Left ventricle myocardium inferior (tissue), 1 donor: ENCODE data around the gene GPR39. TPM values are rescaled to one million over a fixed set of nuclear protein-coding genes. Genes with fewer than 3 reads are reported as not detected.

Experiments
- DNase-seq: peaks from one replicate; pipeline ENCODE4 v3.0.0-alpha.2; 2020
- H3K27ac ChIP-seq: fragments of 200-600 bp; replicated peaks from 2 replicates; pipeline ENCODE4 v1.8.0; 2021
- H3K27me3 ChIP-seq: fragments of 200-600 bp; 2 replicates; pipeline ENCODE4 v1.8.0; 2021; ENCODE audit warnings: low read depth
- H3K36me3 ChIP-seq: fragments of 200-600 bp; 2 replicates; pipeline ENCODE4 v1.8.0; 2021
- H3K4me1 ChIP-seq: fragments of 200-600 bp; 2 replicates; pipeline ENCODE4 v1.8.0; 2021
- H3K4me3 ChIP-seq: fragments of 200-600 bp; 2 replicates; pipeline ENCODE4 v1.8.0; 2021; ENCODE audit warnings: mild to moderate bottlenecking, moderate library complexity
- H3K9me3 ChIP-seq: fragments of 200-600 bp; replicated peaks from 2 replicates; pipeline ENCODE4 v1.8.0; 2021
- intact Hi-C: fragments of 100-400 bp; cut with micrococcal nuclease; formaldehyde crosslinking; loops from one replicate; pipeline ENCODE4 v1.11.0; 2022
- total RNA-seq: library from RNA; stranded (reverse); fragmentation: NEBNext Ultra II Directional; extraction: Animal tissue kit (Norgen Biotek cat#: 25700); gene quantifications from one replicate; pipeline ENCODE4 v1.2.1, GENCODE V29; 2021
- TF ChIP-seq, protein P1 (sequence below): fragments of 200-600 bp; IDR thresholded peaks from 2 replicates; pipeline ENCODE4 v1.8.0; 2021; ENCODE audit warnings: antibody characterized with exemption, mild to moderate bottlenecking, borderline replicate concordance
- donor health status: DM: no; HTN: yes; CAD: no; lungs with severe emphysema.

Gene GPR39
- total RNA-seq, 1 donor from 2014 or later, result not detected

- no peak for DNase-seq
- Histone ChIP-seq H3K9me3 (no peaks in the 10 kb centered on the region), H3K27me3 (peaks cover 21% of the 10 kb centered on the region), H3K4me1 (no peaks in the 10 kb centered on the region), H3K27ac (no peak overlapping the region), H3K36me3 (no peaks in the 10 kb centered on the region), H3K4me3 (no peak overlapping the region)
- intact Hi-C loops, result no loop called here
- TF ChIP-seq, protein P1, sequence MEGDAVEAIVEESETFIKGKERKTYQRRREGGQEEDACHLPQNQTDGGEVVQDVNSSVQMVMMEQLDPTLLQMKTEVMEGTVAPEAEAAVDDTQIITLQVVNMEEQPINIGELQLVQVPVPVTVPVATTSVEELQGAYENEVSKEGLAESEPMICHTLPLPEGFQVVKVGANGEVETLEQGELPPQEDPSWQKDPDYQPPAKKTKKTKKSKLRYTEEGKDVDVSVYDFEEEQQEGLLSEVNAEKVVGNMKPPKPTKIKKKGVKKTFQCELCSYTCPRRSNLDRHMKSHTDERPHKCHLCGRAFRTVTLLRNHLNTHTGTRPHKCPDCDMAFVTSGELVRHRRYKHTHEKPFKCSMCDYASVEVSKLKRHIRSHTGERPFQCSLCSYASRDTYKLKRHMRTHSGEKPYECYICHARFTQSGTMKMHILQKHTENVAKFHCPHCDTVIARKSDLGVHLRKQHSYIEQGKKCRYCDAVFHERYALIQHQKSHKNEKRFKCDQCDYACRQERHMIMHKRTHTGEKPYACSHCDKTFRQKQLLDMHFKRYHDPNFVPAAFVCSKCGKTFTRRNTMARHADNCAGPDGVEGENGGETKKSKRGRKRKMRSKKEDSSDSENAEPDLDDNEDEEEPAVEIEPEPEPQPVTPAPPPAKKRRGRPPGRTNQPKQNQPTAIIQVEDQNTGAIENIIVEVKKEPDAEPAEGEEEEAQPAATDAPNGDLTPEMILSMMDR, result no peak
These were observed 191.0 kb downstream of the GPR39 start for GRCh38 chr2:132607426-132608090.

DNA sequence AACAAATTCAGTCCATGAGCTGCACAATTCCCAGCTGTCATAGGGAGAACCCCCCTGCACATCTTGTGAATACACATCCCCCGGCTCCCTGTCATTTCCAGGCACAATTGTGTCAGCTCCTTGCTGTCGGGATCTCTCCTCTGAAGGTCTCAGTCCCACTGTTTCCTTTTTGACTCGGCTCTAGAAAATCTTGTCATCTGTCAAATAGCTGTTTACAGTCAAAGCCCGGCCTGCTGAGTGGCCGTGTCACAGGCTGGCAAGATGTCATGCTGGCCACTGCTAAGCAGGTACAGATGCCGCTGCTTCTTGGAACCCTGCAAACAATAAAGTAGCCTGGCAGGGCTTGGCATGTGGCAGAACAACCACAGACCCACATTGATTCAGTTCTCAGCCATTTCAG is 191.7 kb downstream of the GPR39 start:
- Histone ChIP-seq H3K27ac (no peak overlapping the region), H3K9me3 (no peaks in the 10 kb centered on the region), H3K4me3 (no peak overlapping the region), H3K36me3 (no peaks in the 10 kb centered on the region), H3K4me1 (no peaks in the 10 kb centered on the region), H3K27me3 (peaks cover 21% of the 10 kb centered on the region)
- TF ChIP-seq, protein P1, result no peak
- no peak for DNase-seq
- intact Hi-C loops, result no loop called here

DNA sequence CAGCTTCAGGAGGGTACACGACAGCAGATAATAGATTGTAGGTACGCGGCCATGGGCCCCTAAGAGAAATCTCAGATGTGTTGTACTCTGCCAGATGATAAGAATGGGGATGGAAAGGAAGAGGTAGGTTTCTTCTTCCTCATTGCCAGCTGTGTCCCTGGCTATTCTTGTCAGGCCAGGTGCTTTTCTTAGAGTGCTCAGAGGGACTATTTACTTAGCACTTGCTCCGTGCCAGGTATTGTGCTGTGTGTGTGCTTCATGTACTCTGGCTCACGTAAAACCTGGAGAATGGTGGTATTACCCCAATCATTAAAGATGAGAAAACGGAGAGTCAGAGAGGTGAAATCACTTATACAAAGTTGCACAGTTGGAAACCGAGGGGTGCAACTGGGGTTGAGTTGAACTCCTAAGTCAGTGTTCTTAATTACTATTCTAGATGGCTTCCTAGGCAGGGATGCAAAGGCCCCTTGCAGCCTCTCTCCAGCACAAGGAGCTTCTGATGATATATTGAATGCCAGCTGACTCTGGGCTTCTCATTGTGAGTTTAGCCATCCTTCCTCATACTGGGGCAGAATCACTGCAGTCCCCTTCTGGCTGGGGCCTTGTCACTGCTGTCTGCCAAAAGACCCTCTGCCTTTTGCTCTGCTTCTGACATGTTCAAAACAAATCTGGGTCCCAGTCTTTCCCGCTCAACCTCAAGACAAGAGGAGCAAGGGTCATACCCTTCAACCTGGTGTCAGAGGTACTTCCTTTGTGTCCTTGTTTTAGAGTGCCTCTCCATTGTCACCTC is 192.7 kb downstream of the GPR39 start:
- H3K36me3 ChIP-seq, result no peaks in the 10 kb centered on the region
- peaks cover 21% of the 10 kb centered on the region for H3K27me3 ChIP-seq
- no peak overlapping the region for H3K4me3 ChIP-seq
- DNase-seq, result no peak
- no peaks in the 10 kb centered on the region for H3K9me3 ChIP-seq
- H3K27ac ChIP-seq, result no peak overlapping the region
- intact Hi-C loops, result no loop called here
- H3K4me1 ChIP-seq, result no peaks in the 10 kb centered on the region
- TF ChIP-seq, protein P1, result no peak

GRCh38 chr2:132611719-132612118 is 195.1 kb downstream of the GPR39 start:
- H3K4me3 ChIP-seq, result no peak overlapping the region
- TF ChIP-seq, protein P1, result no peak
- intact Hi-C loops, result no loop called here
- no peak for DNase-seq
- no peaks in the 10 kb centered on the region for H3K36me3 ChIP-seq
- H3K27ac ChIP-seq, result no peak overlapping the region
- H3K9me3 ChIP-seq, result no peaks in the 10 kb centered on the region
- peaks cover 4% of the 10 kb centered on the region for H3K27me3 ChIP-seq
- no peaks in the 10 kb centered on the region for H3K4me1 ChIP-seq

GRCh38 chr2:132615329-132616085 is 198.9 kb downstream of the GPR39 start:
- Histone ChIP-seq H3K4me3 (no peak overlapping the region), H3K27ac (no peak overlapping the region), H3K27me3 (no peaks in the 10 kb centered on the region), H3K36me3 (no peaks in the 10 kb centered on the region), H3K4me1 (no peaks in the 10 kb centered on the region), H3K9me3 (no peaks in the 10 kb centered on the region)
- no peak for DNase-seq
- intact Hi-C loops, result no loop called here
- TF ChIP-seq, protein P1, result no peak
